Osteoblast (primary cell): ENCODE data around the gene PIGN. TPM values are rescaled to one million over a fixed set of nuclear protein-coding genes. Genes with fewer than 3 reads are reported as not detected.

Experiments
- DNase-seq: peaks from one replicate; pipeline ENCODE4 v3.0.0; 2011; ENCODE audit warnings: low spot score, mixed read lengths; ENCODE audit not compliant: insufficient read length; ENCODE audit errors: missing footprints
- H2AFZ ChIP-seq: 2 replicates; pipeline ENCODE4 v1.6.0; 2011; ENCODE audit warnings: mild to moderate bottlenecking, low read length
- H3K27ac ChIP-seq: 2 replicates; pipeline ENCODE4 v1.5.1; 2011; ENCODE audit warnings: mild to moderate bottlenecking, low read depth, low read length, moderate library complexity
- H3K27me3 ChIP-seq: 2 replicates; pipeline ENCODE4 v1.6.0; 2012; ENCODE audit warnings: mild to moderate bottlenecking, control low read depth, inconsistent platforms, low read length, moderate library complexity; ENCODE audit not compliant: insufficient read depth
- H3K36me3 ChIP-seq: 2 replicates; pipeline ENCODE4 v1.5.1; 2011; ENCODE audit warnings: mild to moderate bottlenecking, low read length, control low read depth, moderate library complexity; ENCODE audit not compliant: insufficient read depth
- H3K4me1 ChIP-seq: 2 replicates; pipeline ENCODE4 v1.5.1; 2011; ENCODE audit warnings: mild to moderate bottlenecking, low read length, control low read depth, moderate library complexity; ENCODE audit not compliant: insufficient read depth
- H3K4me2 ChIP-seq: 2 replicates; pipeline ENCODE4 v1.6.0; 2011; ENCODE audit warnings: mild to moderate bottlenecking, low read length; ENCODE audit not compliant: insufficient read depth
- H3K4me3 ChIP-seq: fragments of 200-600 bp; sonication (generic); 3 replicates; pipeline ENCODE4 v1.5.1; 2012; ENCODE audit warnings: mild to moderate bottlenecking, low read length, inconsistent platforms; ENCODE audit not compliant: insufficient read depth
- H3K79me2 ChIP-seq: 2 replicates; pipeline ENCODE4 v1.6.0; 2012; ENCODE audit warnings: mild to moderate bottlenecking, low read length, control low read depth, inconsistent platforms; ENCODE audit not compliant: insufficient read depth
- H3K9me3 ChIP-seq: 2 replicates; pipeline ENCODE4 v1.5.1; 2011; ENCODE audit warnings: low read depth, low read length, control low read depth
- H4K20me1 ChIP-seq: 2 replicates; pipeline ENCODE4 v1.6.0; 2012; ENCODE audit warnings: mild to moderate bottlenecking, low read length, control low read depth; ENCODE audit not compliant: insufficient read depth
- CTCF ChIP-seq: IDR thresholded peaks from 2 replicates; pipeline ENCODE4 v1.5.1; 2011; ENCODE audit warnings: mild to moderate bottlenecking, low read depth, low read length, moderate library complexity; ENCODE audit errors: extremely low read depth
- total RNA-seq: library from RNA; depleted of rRNA; stranded (reverse); fragments of >200 nt; gene quantifications from 2 replicates; pipeline ENCODE4 v1.2.3, GENCODE V29; 2012

Gene PIGN
- total RNA-seq, 1 donor: 44.2 TPM

GRCh38 chr18:62081761-62082294 lies 105.0 kb downstream of the PIGN start:
- no peak overlapping the region for H3K27ac ChIP-seq
- H3K4me3 ChIP-seq: no peak overlapping the region
- no peaks in the 10 kb centered on the region for H3K4me1 ChIP-seq
- no peak overlapping the region for H2AFZ ChIP-seq
- H3K9me3 ChIP-seq: no peaks in the 10 kb centered on the region
- DNase-seq: no peak
- H3K79me2 ChIP-seq: no peaks in the 10 kb centered on the region
- H3K36me3 ChIP-seq: no peaks in the 10 kb centered on the region
- H3K4me2 ChIP-seq: no peak overlapping the region
- TF ChIP-seq CTCF: no peak
- H4K20me1 ChIP-seq: no peaks in the 10 kb centered on the region
- no peaks in the 10 kb centered on the region for H3K27me3 ChIP-seq

GRCh38 chr18:62081248-62081647 lies 105.6 kb downstream of the PIGN start:
- no peak for TF ChIP-seq CTCF
- Histone ChIP-seq H3K4me2 (no peak overlapping the region), H3K4me1 (no peaks in the 10 kb centered on the region), H3K27ac (no peak overlapping the region), H2AFZ (no peak overlapping the region), H3K27me3 (no peaks in the 10 kb centered on the region), H3K9me3 (no peaks in the 10 kb centered on the region), H3K4me3 (no peak overlapping the region), H3K36me3 (no peaks in the 10 kb centered on the region), H3K79me2 (no peaks in the 10 kb centered on the region), H4K20me1 (no peaks in the 10 kb centered on the region)
- DNase-seq: no peak

DNA sequence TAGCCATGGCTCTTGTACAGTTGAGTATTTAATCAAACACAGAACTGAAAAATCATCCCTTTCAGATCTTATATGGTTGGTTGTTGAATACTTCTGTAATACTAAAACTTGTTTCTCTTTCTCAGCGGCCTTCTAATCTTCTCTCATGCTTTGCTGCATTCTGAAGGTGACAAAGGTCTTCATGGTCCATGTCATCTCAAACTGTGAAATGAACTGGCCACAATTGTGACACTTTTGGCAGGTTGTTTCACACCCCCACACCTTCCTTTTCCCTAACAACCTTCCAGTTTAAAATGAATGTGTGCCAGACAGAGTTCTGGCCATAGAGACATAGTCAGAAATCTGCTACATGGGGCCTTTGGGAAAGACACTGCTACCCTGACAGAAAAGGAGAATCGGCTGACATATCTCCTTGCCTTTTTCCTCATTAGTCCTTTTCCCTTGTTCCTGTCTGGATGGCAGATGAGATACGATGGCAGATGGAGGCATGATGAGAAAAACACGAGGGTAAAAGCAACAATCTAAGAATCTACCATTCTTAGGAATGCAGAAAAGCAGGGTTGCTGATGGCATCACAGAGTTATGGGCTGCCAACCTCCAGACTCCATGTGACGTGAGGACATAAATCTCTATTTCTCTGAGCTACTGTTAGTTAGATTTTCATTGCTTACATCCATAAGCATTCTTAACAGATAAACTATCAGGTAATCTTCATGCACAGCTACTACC lies 106.5 kb downstream of the PIGN start:
- Histone ChIP-seq H3K27ac (no peak overlapping the region), H3K9me3 (no peaks in the 10 kb centered on the region), H3K36me3 (no peaks in the 10 kb centered on the region), H2AFZ (no peak overlapping the region), H3K27me3 (no peaks in the 10 kb centered on the region), H3K4me2 (no peak overlapping the region), H3K79me2 (no peaks in the 10 kb centered on the region), H3K4me3 (no peak overlapping the region), H3K4me1 (no peaks in the 10 kb centered on the region), H4K20me1 (no peaks in the 10 kb centered on the region)
- no peak for TF ChIP-seq CTCF
- no peak for DNase-seq

- Histone ChIP-seq H3K4me3 (no peak overlapping the region), H3K79me2 (no peaks in the 10 kb centered on the region), H3K36me3 (no peaks in the 10 kb centered on the region), H3K27ac (no peak overlapping the region), H2AFZ (no peak overlapping the region), H3K4me1 (no peaks in the 10 kb centered on the region), H4K20me1 (no peaks in the 10 kb centered on the region), H3K9me3 (no peaks in the 10 kb centered on the region), H3K4me2 (no peak overlapping the region), H3K27me3 (no peaks in the 10 kb centered on the region)
- no peak for TF ChIP-seq CTCF
- no peak for DNase-seq
These were observed 113.2 kb downstream of the PIGN start for GRCh38 chr18:62073461-62074281.
